GM23248 (cell line): Measurements from ENCODE around the gene ADAMTSL3. TPM values are rescaled to one million over a fixed set of nuclear protein-coding genes. Genes with fewer than 3 reads are reported as not detected.

Experiments
- DNase-seq: peaks from one replicate; pipeline ENCODE4 v3.0.0-alpha.2; 2015
- H2AFZ ChIP-seq: fragments of 200-600 bp; sonication (generic); 2 replicates; pipeline ENCODE4 v1.6.1; 2016; ENCODE audit warnings: antibody characterized with exemption
- H3F3A ChIP-seq: fragments of 200-600 bp; sonication (generic); 2 replicates; pipeline ENCODE4 v1.6.1; 2016; ENCODE audit warnings: mild to moderate bottlenecking, antibody characterized with exemption, mixed run types; ENCODE audit not compliant: insufficient read depth
- H3K27ac ChIP-seq: fragments of 200-600 bp; sonication (generic); 2 replicates; pipeline ENCODE4 v1.5.1; 2016; ENCODE audit warnings: mild to moderate bottlenecking
- H3K27me3 ChIP-seq: fragments of 200-600 bp; sonication (generic); replicated peaks from 2 replicates; pipeline ENCODE4 v1.6.1; 2016; ENCODE audit warnings: mild to moderate bottlenecking; ENCODE audit not compliant: insufficient read depth
- H3K36me3 ChIP-seq: fragments of 200-600 bp; sonication (generic); 2 replicates; pipeline ENCODE4 v1.6.1; 2016; ENCODE audit warnings: low read depth, mild to moderate bottlenecking
- H3K4me1 ChIP-seq: fragments of 200-600 bp; sonication (generic); 2 replicates; pipeline ENCODE4 v1.6.1; 2016; ENCODE audit warnings: mild to moderate bottlenecking; ENCODE audit not compliant: insufficient read depth
- H3K4me2 ChIP-seq: fragments of 200-600 bp; sonication (generic); one replicate; pipeline ENCODE4 v1.6.1; 2016; ENCODE audit warnings: mild to moderate bottlenecking; ENCODE audit not compliant: unreplicated experiment
- H3K4me3 ChIP-seq: fragments of 200-600 bp; sonication (generic); 2 replicates; pipeline ENCODE4 v1.5.1; 2016; ENCODE audit warnings: mild to moderate bottlenecking
- H3K79me2 ChIP-seq: fragments of 200-600 bp; sonication (generic); 2 replicates; pipeline ENCODE4 v1.6.1; 2016; ENCODE audit warnings: mild to moderate bottlenecking; ENCODE audit not compliant: insufficient read depth
- H3K9ac ChIP-seq: fragments of 200-600 bp; sonication (generic); 2 replicates; pipeline ENCODE4 v1.6.1; 2016; ENCODE audit warnings: mild to moderate bottlenecking
- H3K9me2 ChIP-seq: fragments of 200-600 bp; sonication (generic); 2 replicates; pipeline ENCODE4 v1.6.1; 2016; ENCODE audit warnings: mixed run types, mild to moderate bottlenecking, moderate library complexity; ENCODE audit not compliant: insufficient read depth
- H3K9me3 ChIP-seq: fragments of 200-600 bp; sonication (generic); one replicate; pipeline ENCODE4 v1.6.1; 2017; ENCODE audit warnings: low read depth
- H4K20me1 ChIP-seq: fragments of 200-600 bp; sonication (generic); 2 replicates; pipeline ENCODE4 v1.6.0; 2016; ENCODE audit not compliant: insufficient read depth
- EZH2 ChIP-seq: fragments of 200-600 bp; sonication (generic); IDR thresholded peaks from 2 replicates; pipeline ENCODE4 v1.6.1; 2018; ENCODE audit warnings: antibody characterized with exemption, mild to moderate bottlenecking; ENCODE audit not compliant: insufficient read depth, poor library complexity, severe bottlenecking
- EZH2phosphoT487 ChIP-seq: fragments of 200-600 bp; sonication (generic); IDR thresholded peaks from 2 replicates; pipeline ENCODE4 v1.6.1; 2018; ENCODE audit warnings: antibody characterized with exemption, moderate library complexity, mild to moderate bottlenecking, low read depth; ENCODE audit not compliant: insufficient read depth
- WGBS, 2 experiments: methylation state at CpG; one replicate each; pipeline ENCODE4 v1.1.6; 2015 to 2017; ENCODE audit warnings: low lambda C conversion rate in 2 of 2, low coverage in 1 of 2; ENCODE audit errors: missing lambda C conversion rate in 2 of 2; 5-methylcytosine and 5-hydroxymethylcytosine counted together
- in situ Hi-C: fragments of 300-500 bp; cut with MboI; formaldehyde crosslinking; loops from 2 replicates; pipeline ENCODE4 v1.15.0; 2020
- polyA plus RNA-seq: library from polyadenylated mRNA; unstranded; fragments of >200 nt; fragmentation: Nextera tagmentation; extraction: Ambion mirVana; gene quantifications from 2 replicates; pipeline ENCODE4 v1.2.1, GENCODE V29; 2016
- total RNA-seq: library from RNA; depleted of rRNA; stranded (reverse); fragments of >200 nt; shearing (Covaris generic); gene quantifications from 2 replicates; pipeline ENCODE4 v1.2.3, GENCODE V29; 2014

The ADAMTSL3 gene
- total and polyA plus RNA-seq, 2 experiments from 2014 or later: not detected

DNA sequence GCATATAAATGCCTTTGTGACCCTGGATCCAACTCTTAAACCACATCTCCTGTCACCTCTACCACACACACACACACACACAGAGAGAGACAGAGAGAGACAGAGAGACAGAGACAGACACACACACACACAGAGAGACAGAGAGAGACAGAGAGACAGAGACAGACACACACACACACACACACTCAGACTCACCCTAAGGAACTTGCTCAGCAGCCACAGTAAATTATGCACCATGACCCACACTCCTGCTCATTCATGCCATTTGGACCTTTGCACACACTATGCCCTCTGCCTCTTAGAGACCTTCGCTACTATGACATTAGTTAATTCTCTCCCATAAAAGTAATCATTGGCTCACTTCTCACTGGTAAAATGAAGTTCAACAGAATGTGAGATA, 275.7 kb downstream of the ADAMTSL3 start:
- Histone ChIP-seq H4K20me1 (no peaks in the 10 kb centered on the region), H3K4me2 (no peak overlapping the region), H3K36me3 (no peaks in the 10 kb centered on the region), H3K9ac (no peak overlapping the region), H2AFZ (no peak overlapping the region), H3K79me2 (no peaks in the 10 kb centered on the region), H3K4me3 (no peak overlapping the region), H3K9me2 (no peaks in the 10 kb centered on the region), H3K27ac (no peak overlapping the region), H3K4me1 (no peaks in the 10 kb centered on the region), H3K9me3 (no peaks in the 10 kb centered on the region), H3F3A (no peaks in the 10 kb centered on the region), H3K27me3 (peaks cover 16% of the 10 kb centered on the region; the same call in 1 of the 2 replicates)
- DNase-seq: no peak
- in situ Hi-C loops: no loop called here
- WGBS, 2 experiments: 43 to 53% methylated on average over 1 of the region's 1 CpG
- TF ChIP-seq EZH2phosphoT487: no peak

DNA sequence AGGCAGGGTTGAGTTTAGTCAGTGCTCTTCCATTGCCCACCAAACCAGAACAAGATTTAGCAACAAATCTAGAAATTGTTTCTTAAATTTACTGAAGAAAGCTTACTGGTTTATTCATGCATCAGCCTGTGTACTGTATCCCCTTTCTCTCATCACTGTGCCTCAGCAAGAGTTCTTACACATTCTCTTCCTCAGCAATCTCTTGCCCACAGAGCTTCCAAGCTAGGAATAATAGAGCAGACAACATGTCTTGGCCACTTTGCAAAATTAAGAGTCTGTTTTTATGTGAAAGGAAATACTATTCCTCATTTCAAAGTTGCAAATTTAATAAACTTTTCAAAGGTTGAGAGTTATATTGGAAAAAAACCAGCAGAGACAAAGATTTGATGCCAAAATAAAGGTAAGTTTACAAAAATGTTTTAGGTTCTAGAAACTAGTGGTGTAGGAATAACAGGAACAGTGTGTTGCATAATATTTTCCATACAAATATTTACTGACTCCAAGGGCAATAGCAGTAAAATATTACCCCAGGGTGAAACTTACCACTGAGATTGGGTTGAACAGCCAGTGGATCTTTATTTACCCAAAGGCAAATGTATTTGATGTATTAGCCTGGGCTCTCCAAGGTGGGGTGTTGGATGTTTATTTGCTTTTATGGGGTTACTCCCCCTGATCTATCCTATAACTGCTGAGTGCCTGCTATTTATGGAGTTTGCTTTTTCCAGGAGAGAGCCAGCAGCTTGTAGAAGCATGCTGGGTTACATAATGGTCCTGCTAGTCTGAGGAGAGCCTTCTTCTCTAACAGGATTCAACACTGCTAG, 276.7 kb downstream of the ADAMTSL3 start:
- no peak for DNase-seq
- no peaks in the 10 kb centered on the region for H3K36me3 ChIP-seq

DNA sequence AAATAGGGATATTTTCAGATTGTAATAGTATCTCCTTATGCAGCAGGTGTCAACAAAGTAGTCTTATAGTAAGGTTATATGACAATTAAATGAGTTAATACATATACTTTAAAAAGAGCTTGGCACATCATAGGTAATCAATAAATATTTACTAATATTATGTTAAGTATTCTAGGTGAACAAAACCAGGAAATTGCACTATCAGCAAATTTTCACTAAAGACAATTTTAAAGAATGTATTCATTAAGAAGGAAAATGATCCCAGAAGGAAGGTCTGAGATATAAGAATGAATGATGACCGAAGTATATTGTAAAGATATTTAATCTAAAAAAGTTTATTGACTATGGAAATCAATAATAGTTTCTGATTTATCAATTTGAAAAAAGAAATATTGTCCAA, 281.9 kb downstream of the ADAMTSL3 start:
- TF ChIP-seq EZH2phosphoT487: no peak
- TF ChIP-seq EZH2: no peak
- in situ Hi-C loops: no loop called here
- Histone ChIP-seq H3K4me3 (no peak overlapping the region), H3K27me3 (peaks cover 13% of the 10 kb centered on the region; the same call in 1 of the 2 replicates), H3F3A (no peaks in the 10 kb centered on the region), H3K79me2 (no peaks in the 10 kb centered on the region), H3K4me2 (no peak overlapping the region), H3K9me3 (no peaks in the 10 kb centered on the region), H4K20me1 (no peaks in the 10 kb centered on the region), H2AFZ (no peak overlapping the region), H3K4me1 (no peaks in the 10 kb centered on the region), H3K9ac (no peak overlapping the region), H3K27ac (no peak overlapping the region), H3K9me2 (no peaks in the 10 kb centered on the region), H3K36me3 (no peaks in the 10 kb centered on the region)
- 15 to 29% methylated on average over 1 of the region's 1 CpG for WGBS, 2 experiments
- DNase-seq: no peak

More for the DNA sequence above, 276.7 kb downstream of the ADAMTSL3 start:
- in situ Hi-C loops: no loop called here
- Histone ChIP-seq H3F3A (no peaks in the 10 kb centered on the region), H3K4me3 (no peak overlapping the region), H3K9me2 (no peaks in the 10 kb centered on the region), H3K27ac (no peak overlapping the region), H2AFZ (no peak overlapping the region), H3K27me3 (peaks cover 16% of the 10 kb centered on the region; the same call in 1 of the 2 replicates), H4K20me1 (no peaks in the 10 kb centered on the region), H3K79me2 (no peaks in the 10 kb centered on the region), H3K4me1 (no peaks in the 10 kb centered on the region), H3K9ac (no peak overlapping the region), H3K4me2 (no peak overlapping the region), H3K9me3 (no peaks in the 10 kb centered on the region)
- no peak for TF ChIP-seq EZH2
- TF ChIP-seq EZH2phosphoT487: no peak

DNA sequence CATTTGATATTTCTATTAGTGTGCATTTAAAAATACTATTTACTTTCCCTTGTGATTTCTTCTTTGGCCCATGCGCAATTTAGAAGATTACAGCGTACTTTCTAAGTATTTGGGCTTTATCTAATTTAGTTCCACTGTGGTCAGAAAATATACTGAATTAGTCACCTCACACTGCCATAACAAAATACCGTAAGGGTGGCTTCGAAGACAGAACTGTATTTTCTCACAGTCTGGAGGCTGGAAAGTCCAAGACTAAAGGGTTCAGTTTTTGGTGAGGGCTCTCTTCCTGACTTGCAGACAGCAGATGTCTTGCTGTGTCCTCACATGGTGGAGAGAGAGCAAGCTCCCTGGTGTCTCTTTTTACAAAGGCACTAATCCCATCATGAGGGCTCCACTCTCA, 286.2 kb downstream of the ADAMTSL3 start:
- 74 to 79% methylated on average over 4 of the region's 4 CpGs for WGBS, 2 experiments
- Histone ChIP-seq H3K27ac (no peak overlapping the region), H3K27me3 (no peaks in the 10 kb centered on the region)

More for the DNA sequence above, 286.2 kb downstream of the ADAMTSL3 start:
- no peaks in the 10 kb centered on the region for H3K36me3 ChIP-seq
- no peak for DNase-seq
- in situ Hi-C loops: no loop called here
- H3K79me2 ChIP-seq: no peaks in the 10 kb centered on the region
- H3K4me1 ChIP-seq: no peaks in the 10 kb centered on the region
- H3K9me3 ChIP-seq: no peaks in the 10 kb centered on the region
- no peak overlapping the region for H3K9ac ChIP-seq
- H3K4me2 ChIP-seq: no peak overlapping the region
- no peaks in the 10 kb centered on the region for H3K9me2 ChIP-seq
- no peak overlapping the region for H2AFZ ChIP-seq
- no peak for TF ChIP-seq EZH2
- TF ChIP-seq EZH2phosphoT487: no peak
- H3K4me3 ChIP-seq: no peak overlapping the region
- H3F3A ChIP-seq: no peaks in the 10 kb centered on the region
- H4K20me1 ChIP-seq: no peaks in the 10 kb centered on the region
